ENCODE measurements around the gene NDUFV3.

- TF ChIP-seq CTCF (conservative IDR thresholded peaks at IDR 0.05 in 1 of 2, IDR thresholded peaks at IDR 0.05 in 1 of 2; ENCODE audit: low read depth in 1 of 2, low read length in 2 of 2) (no peak), EZH2 (IDR thresholded peaks at IDR 0.05; ENCODE audit: low read length, missing control alignments) (no peak)
These were observed 40.1 kb upstream of the NDUFV3 start for GRCh38 chr21:42852925-42853570.

Data from fibroblast of lung (primary cell).